Endometrial microvascular endothelial cells (primary cell): ENCODE results near the gene ARRDC2. TPM values are rescaled to one million over a fixed set of nuclear protein-coding genes. Genes with fewer than 3 reads are reported as not detected.

ENCODE experiments used
- in situ Hi-C: cut with HindIII; loops from 2 replicates; pipeline ENCODE4 v1.10.0; 2017; ENCODE audit warnings: low sequenced_read_pairs, low pct_unique_long_range_greater_than_20kb; ENCODE audit errors: inconsistent ontology term
- total RNA-seq: library from RNA; depleted of rRNA; stranded (reverse); fragments of >200 nt; gene quantifications from one replicate; pipeline ENCODE4 v1.2.3, GENCODE V29; 2015; ENCODE audit errors: inconsistent ontology term

The ARRDC2 gene
- total RNA-seq, 1 donor from 2014 or later, result 26.1 TPM

DNA sequence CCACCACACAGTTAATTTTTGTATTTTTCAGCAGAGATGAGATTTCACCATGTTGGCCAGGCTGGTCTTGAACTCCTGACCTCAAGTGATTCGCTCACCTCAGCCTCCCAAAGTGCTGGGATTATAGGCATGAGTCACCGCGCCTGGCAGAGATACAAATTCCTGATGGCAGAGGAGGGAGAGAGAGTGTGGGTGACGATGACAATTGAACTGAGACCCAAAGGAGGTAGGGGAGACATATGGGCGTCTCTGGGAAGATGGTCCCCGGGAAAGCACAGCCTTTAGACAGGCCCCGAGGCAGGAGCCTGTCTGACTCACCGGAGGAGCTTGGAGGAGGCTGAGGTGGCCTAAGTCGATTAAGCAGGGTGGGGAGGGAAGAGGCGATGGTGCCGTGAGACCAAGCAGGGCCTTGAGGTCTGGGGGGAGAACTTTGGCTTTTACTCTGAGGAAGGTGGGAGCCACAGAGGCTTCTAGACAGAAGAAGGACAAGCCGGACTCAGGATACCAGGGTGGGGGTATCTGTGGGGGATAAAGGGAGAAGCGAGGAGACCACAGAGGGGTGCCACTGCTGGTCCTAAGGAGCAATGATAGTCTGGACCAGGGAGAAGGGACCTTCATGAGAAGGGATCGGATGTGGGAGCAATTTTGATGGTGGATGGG is 38.2 kb downstream of the ARRDC2 start:
- in situ Hi-C loops, result no loop called here

DNA sequence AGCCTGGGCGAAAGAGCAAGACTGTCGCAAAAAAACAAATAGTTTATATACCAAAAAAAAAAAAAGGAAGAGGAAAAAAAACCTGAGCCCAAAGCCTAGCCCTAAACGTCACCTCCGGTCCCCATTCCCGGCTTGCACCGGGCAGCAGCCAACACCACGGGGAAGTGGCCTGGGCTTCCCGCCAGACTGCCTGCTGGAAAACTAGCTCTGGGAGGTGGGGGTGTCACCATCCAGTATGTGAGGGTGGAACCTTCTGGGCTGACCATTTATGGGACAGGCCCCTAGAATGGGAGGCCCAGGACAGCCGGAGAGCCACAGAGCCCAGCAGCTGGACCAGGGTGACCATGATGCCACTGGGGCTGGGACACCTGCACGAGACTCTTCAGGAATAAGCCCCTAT is 41.4 kb downstream of the ARRDC2 start:
- in situ Hi-C loops, result no loop called here

DNA sequence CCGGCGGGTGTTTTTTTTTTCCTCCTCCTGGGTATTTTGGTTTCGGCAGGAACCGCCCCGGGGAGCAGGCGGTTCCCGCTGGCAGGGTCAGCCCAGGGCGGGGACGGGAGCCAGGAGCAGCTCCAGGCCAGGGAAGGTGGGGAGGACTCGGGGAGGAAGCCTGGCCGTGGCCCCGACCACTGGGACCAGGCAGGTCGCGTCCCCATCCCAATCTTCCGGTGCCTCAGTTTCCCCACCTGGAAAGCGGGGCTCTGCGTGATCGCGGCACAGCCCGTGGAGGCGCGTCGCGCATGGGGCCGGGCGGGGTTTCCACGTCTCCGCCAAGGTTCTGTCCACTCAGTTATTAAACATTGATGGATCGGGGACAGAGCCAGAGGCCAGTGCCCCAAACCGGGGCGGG is 43.9 kb downstream of the ARRDC2 start:
- in situ Hi-C loops, result no loop called here

DNA sequence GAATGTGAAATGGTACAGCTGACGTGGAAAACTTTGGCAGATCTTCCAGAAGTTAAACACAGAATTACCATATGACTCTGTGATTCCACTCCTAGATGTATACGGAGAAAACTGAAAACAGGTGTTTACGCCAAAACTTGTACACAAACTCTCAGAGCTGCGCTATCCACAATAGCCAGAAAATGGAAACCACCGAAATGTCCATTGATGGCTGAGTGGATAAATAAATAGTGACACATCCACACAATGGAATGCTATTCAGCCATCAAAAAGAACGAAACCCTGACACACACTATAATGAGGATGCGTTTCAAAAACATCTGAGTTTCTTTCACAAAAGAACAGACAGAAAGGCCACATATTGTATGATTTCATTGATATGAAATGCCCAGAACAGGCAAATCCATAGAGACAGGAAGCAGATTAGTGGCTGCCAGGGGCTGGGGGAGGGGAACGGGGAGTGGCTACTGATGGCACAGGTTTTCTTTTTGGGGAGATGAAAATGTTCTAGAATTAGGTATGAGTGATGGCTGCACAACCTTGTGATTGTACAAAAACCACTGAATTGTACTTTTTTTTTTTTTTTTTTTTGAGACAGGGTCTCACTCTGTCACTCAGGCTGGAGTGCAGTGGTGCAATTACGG is 45.7 kb downstream of the ARRDC2 start:
- in situ Hi-C loops, result no loop called here

DNA sequence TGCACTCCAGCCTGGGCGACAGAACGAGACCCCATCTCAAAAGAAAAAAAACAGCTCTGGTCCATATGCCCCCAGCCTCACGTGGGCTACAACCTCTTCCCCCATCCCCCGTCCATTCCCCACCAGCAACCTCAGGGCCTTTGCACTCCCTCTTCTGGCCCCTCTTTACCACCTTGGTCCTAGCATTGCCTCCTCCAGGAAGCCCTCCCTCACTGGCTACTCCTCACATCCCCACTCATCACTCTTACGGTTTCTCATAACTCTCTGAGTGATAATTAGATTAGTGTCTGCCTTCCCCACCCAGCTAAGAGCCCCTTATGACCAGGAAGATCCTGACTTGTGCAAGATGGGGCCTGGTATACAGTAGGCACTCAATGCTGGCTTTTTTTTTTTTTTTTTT is 48.0 kb downstream of the ARRDC2 start:
- in situ Hi-C loops, result no loop called here

DNA sequence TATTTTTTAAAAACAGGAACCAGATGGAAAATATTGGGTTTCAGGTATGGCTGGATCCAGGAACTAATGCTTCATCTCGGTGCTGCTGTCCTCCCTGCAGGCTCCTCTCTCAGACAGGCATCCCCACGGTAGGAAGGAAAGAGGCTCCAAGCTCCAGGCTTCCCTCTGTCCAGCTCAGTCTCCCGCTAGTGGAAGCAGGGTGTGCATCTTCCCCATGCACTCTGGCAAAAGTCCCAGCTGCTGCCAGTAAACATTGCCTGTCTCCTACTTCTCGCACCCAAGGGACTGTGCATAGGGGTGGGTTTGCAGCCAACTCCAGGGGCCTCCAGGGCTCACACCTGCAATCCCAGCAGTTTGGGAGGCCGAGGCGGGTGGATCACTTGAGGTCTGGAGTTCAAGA is 49.6 kb downstream of the ARRDC2 start:
- in situ Hi-C loops, result no loop called here

DNA sequence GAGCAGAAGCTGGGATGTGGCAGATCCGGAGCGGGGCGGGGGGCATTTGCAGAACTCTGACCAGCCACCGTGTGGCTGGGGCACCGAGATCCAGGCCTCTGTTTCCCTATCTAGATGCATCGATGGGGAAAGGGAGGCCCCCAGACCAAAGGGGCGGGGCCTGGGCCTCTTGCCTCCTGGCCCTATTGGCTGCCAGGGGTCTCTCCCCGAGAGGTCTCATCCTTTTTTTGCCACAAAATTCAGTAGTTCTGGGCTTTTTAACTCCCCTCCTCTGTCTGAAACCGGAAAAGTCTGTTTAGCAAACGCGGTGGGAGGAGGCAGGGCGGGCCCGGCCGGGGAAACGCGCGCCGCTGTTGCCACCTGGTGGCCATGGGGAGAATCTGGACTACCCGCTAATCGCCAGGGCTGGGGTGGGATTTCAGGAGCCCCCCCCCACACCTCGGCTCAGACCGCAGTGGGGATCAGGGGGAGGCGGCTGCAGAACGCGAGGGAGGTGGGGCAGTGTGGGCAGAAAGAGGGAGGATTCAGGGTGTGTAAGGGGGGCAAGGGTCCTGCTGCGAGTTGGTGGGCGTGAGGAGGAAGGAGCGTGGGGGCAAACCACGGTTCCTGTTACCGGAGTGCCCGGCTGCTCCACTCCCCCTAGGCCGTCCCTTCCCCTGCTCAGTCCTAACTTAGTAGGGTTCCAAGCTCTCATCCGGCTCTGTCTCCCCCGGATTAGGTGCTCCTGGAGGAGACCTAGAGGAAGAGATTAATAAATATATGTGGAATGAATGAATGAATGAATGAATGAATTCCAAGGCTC is 50.4 kb downstream of the ARRDC2 start:
- in situ Hi-C loops, result no loop called here

DNA sequence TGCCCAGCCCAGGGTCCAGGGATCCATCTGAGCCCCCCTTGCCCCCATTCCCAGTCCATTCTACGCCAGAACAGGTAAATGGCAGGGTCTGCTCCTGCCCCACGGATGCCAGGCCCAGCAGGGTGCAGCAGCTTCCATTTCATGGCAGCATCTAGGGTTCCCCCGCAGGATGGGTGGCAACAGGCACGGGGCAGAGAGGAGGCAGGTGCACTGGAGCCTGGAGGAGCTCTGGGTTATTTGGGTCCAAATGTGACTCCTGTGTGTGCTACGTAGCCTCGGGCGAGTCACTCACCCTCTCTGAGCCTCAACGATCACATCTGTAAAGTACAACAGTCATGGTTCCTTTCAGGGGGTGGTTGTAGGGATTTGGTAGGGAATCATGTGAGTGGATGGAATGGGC is 51.3 kb downstream of the ARRDC2 start:
- in situ Hi-C loops, result no loop called here

DNA sequence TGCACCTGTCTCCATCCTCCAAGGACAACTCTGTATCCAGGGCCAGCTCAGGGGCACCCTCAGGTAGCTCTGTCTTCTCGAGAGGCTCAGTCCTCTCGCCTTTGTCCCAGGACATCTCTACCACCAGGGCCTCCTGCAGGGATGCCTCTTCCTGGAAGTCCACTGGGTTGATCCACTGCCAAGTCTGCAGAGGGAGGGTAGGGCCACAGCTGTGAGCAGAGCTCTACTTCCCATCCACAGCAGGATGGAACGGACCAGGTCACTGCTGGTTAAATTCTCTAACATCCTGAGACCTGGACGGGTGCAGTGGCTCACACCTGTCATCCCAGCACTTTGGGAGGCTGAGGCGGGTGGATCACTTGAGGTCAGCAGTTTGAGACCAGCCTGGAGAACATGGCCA is 51.9 kb downstream of the ARRDC2 start:
- in situ Hi-C loops, result no loop called here

DNA sequence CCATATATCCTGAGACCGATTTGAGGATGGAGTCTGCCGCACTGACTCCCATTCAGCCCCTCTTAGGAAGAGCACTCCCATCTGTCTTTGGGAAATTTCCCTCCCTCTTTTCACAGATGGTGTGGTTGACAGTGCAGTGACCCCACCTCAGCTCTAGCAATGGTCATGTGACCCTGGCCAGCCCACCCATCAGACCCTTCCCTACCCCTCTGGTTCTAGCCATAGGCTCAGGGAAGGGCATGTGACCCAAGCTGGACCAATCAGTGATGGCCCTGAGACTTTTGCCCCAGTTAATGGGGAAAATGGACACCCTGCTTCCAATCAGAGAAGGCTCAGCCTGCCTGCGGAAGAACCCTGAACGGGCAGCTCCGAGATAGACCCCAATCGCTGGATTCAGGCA is 52.5 kb downstream of the ARRDC2 start:
- in situ Hi-C loops, result no loop called here

DNA sequence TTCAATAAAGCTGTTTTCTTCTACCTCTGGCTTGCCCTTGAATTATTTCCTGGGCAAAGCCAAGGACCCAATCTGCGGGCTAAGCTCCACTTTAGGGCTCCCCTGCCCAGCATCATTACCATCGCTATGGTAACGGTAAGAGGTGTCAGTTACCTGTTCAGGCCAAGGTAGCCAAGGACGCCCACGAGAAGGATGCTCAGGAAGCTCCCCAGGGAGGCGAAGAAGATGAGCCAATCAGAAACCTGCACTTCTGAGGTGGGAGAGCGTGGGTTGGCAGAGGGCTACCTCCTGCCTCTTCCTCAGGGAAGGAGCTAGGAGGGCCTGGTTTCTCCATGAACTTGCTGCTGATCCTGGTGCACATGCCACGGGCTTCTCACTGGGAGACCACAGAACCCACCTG is 54.1 kb downstream of the ARRDC2 start:
- in situ Hi-C loops, result no loop called here

DNA sequence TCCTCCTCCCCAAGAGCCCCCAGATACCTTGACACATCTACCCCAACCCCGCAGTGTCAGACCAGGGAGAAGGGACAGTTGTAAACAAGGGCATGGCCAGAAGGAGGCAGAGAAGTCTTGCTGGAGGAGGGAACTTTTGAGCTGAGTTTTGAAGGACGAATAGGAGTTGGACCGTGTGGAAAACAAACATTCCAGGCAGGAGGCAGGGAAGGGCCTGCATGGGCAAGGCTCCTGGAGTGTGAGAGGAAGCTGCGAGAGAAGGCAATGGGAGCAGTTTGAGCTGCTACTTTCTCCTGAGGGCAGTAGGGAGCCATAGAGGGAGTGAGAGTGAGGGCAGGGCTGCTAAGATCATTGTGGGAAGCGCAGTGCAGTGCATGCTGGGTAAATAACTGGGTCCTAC is 55.5 kb downstream of the ARRDC2 start:
- in situ Hi-C loops, result no loop called here

Other genes with a start within 250 kb of the ARRDC2 start
- gene B3GNT3, start 213.0 kb upstream of the ARRDC2 start, total RNA-seq, result not detected
- not detected for gene INSL3, start 186.7 kb upstream of the ARRDC2 start, total RNA-seq
- 4.5 TPM for gene JAK3, start 160.2 kb upstream of the ARRDC2 start, total RNA-seq
- gene RPL18A, start 148.3 kb upstream of the ARRDC2 start, total RNA-seq, result 1,241 TPM
- gene SLC5A5, start 136.2 kb upstream of the ARRDC2 start, total RNA-seq, result not detected
- gene CCDC124, start 75.2 kb upstream of the ARRDC2 start, total RNA-seq, result 87.6 TPM
- gene KCNN1, start 41.1 kb upstream of the ARRDC2 start, total RNA-seq, result not detected
- gene IL12RB1, start 78.8 kb downstream of the ARRDC2 start, total RNA-seq, result 0.74 TPM
- gene MAST3, start 89.6 kb downstream of the ARRDC2 start, total RNA-seq, result 4.2 TPM
- gene PIK3R2, start 145.0 kb downstream of the ARRDC2 start, total RNA-seq, result 11.2 TPM
- 13.2 TPM for gene IFI30, start 165.6 kb downstream of the ARRDC2 start, total RNA-seq
- gene MPV17L2, start 185.0 kb downstream of the ARRDC2 start, total RNA-seq, result 52.6 TPM
- 2.6 TPM for gene RAB3A, start 195.9 kb downstream of the ARRDC2 start, total RNA-seq
- not detected for gene PDE4C, start 218.3 kb downstream of the ARRDC2 start, total RNA-seq